GM12874 (cell line): ENCODE measurements around the gene MMP24.

Source experiments
- CTCF ChIP-seq: IDR thresholded peaks from 2 replicates; pipeline ENCODE4 v1.5.1; 2011; ENCODE audit warnings: low read depth, mild to moderate bottlenecking, control low read depth, low read length, moderate library complexity; ENCODE audit not compliant: insufficient read depth

Gene MMP24

GRCh38 chr20:35235881-35236280 is 9.4 kb downstream of the MMP24 start:
- TF ChIP-seq CTCF: no peak

- no peak for TF ChIP-seq CTCF
Measured at GRCh38 chr20:35237486-35237885, 11.0 kb downstream of the MMP24 start.

GRCh38 chr20:35238170-35238569 is 11.7 kb downstream of the MMP24 start:
- no peak for TF ChIP-seq CTCF

DNA sequence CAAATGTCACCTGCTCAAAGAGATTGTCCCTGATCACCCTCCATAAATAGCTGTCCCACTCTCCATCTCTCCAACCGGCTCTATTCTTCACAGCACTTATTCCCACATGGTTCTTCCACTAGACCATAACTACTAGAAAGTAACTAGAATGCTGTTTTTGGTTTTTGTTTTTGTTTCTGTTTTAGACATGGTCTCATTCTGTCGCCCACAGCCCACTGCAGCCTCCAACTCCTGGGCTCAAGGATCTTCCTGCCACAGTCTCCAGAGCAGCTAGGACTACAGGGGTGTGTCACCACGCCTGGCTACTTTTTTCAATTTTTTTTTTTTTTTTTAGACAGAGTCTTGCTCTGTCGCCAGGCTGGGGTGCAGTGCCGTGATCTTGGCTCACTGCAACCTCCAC is 12.2 kb downstream of the MMP24 start:
- TF ChIP-seq CTCF: no peak

DNA sequence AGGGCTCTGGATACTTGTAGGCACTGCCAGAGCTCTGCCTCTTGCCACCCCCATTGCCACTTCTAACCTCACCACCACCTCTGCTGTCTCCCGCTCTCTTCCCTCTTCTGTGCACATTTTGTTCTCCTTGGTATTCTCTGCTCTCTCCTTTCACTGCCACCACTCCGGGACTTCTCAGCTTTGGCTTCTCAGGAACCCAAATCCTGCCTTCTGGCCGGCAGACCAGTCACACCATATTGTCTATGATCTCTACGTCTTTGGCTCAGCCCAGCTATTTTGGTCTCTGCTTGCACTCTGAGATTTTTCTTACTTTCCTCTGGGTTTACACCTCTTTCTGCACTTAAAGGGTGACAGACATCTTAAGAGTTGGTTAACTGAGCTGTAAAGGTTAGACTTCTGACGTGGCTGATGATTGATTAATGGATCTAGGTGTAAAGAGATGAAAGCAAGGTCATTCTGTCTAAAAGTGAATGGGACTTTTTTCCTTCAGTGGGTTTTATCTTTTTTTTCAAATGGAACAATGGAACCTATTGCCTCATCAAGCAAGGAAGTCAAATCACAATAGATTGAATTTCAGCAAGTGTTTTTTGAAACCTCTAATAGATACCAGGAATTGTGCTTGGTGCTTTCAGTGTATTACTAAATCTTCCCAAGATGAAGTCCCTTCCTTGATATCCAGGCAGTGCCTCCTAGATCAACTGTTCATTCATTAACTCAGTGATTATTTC is 13.8 kb downstream of the MMP24 start:
- TF ChIP-seq CTCF: no peak

DNA sequence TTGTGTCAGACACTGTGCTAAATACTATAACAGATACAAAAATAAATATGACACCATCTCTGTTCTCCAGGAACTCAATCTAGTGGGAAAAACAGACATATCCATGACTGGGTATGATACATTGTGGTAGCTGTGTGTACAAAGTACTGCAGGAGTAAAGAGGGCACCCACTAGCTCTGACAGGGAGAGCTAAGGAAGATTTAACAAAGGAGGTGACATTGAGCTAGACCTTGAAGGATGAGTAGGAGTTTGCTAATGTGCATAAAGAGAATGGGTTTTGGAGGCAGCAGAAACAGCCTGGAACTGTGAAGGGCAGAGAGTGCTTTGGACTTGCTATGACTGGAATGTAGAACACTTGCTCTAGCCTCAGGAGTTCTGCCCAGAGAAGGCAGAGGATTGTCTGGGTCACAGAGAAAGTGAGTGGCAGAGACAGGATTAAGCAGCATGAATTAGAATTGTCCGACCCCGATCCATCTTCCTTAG is 14.4 kb downstream of the MMP24 start:
- no peak for TF ChIP-seq CTCF

GRCh38 chr20:35243317-35243716 is 16.8 kb downstream of the MMP24 start:
- no peak for TF ChIP-seq CTCF
